Fibroblast of peridontal ligament (primary cell): ENCODE results near the gene CCDC183.
A peak's percentile ranks its signal among the peaks of the same experiment; 100 is the strongest.
"Not testable (repeated sequence)": the region's sequence is repeated elsewhere in the genome, so short reads cannot be mapped to it uniquely, and the experiment has no call there.

Source experiments
- DNase-seq: peaks from one replicate; pipeline ENCODE4 v3.0.0-alpha.2; 2010; ENCODE audit errors: extremely low read depth

Gene CCDC183

GRCh38 chr9:136799854-136800657 is 3.9 kb downstream of the CCDC183 start:
- DNase-seq = no peak

GRCh38 chr9:136802321-136802720 is 6.2 kb downstream of the CCDC183 start:
- DNase-seq = no peak

GRCh38 chr9:136803009-136803550 is 6.9 kb downstream of the CCDC183 start:
- not testable (repeated sequence) for DNase-seq

GRCh38 chr9:136803551-136804508 is 7.7 kb downstream of the CCDC183 start:
- no peak for DNase-seq

GRCh38 chr9:136804509-136805206 is 8.5 kb downstream of the CCDC183 start:
- no peak for DNase-seq

- no peak for DNase-seq
Measured at GRCh38 chr9:136805207-136805740, 9.1 kb downstream of the CCDC183 start.

- no peak for DNase-seq
Measured at GRCh38 chr9:136806067-136806466, 9.9 kb downstream of the CCDC183 start.

- DNase-seq = no peak
Measured at GRCh38 chr9:136806631-136807201, 10.6 kb downstream of the CCDC183 start.

GRCh38 chr9:136807281-136808074 is 11.3 kb downstream of the CCDC183 start, which contains the start of gene RABL6:
Gene RABL6, plus strand, starts transcription at chr9:136807948. Its CDS starts 249 bp downstream, at chr9:136808197.
- DNase-seq = peak; percentile 49

- no peak for DNase-seq
Measured at GRCh38 chr9:136808075-136808805, 12.1 kb downstream of the CCDC183 start.

GRCh38 chr9:136808806-136809158 is 12.6 kb downstream of the CCDC183 start:
- DNase-seq = peak; percentile 46

GRCh38 chr9:136814725-136815421 is 18.7 kb downstream of the CCDC183 start:
- no peak for DNase-seq

GRCh38 chr9:136815422-136815782 is 19.3 kb downstream of the CCDC183 start:
- DNase-seq = no peak

GRCh38 chr9:136820971-136821825 is 25.1 kb downstream of the CCDC183 start:
- DNase-seq = no peak

GRCh38 chr9:136821826-136822544 is 25.8 kb downstream of the CCDC183 start:
- DNase-seq = no peak

GRCh38 chr9:136823136-136824046 is 27.3 kb downstream of the CCDC183 start:
- DNase-seq = no peak
